Osteoblast (primary cell): Measurements from ENCODE around the gene WHAMM. TPM values are rescaled to one million over a fixed set of nuclear protein-coding genes. Genes with fewer than 3 reads are reported as not detected.

Experiments used
- DNase-seq: peaks from one replicate; pipeline ENCODE4 v3.0.0; 2011; ENCODE audit warnings: low spot score, mixed read lengths; ENCODE audit not compliant: insufficient read length; ENCODE audit errors: missing footprints
- H2AFZ ChIP-seq: 2 replicates; pipeline ENCODE4 v1.6.0; 2011; ENCODE audit warnings: mild to moderate bottlenecking, low read length
- H3K27ac ChIP-seq: 2 replicates; pipeline ENCODE4 v1.5.1; 2011; ENCODE audit warnings: mild to moderate bottlenecking, low read depth, low read length, moderate library complexity
- H3K27me3 ChIP-seq: 2 replicates; pipeline ENCODE4 v1.6.0; 2012; ENCODE audit warnings: mild to moderate bottlenecking, control low read depth, inconsistent platforms, low read length, moderate library complexity; ENCODE audit not compliant: insufficient read depth
- H3K36me3 ChIP-seq: 2 replicates; pipeline ENCODE4 v1.5.1; 2011; ENCODE audit warnings: mild to moderate bottlenecking, low read length, control low read depth, moderate library complexity; ENCODE audit not compliant: insufficient read depth
- H3K4me1 ChIP-seq: 2 replicates; pipeline ENCODE4 v1.5.1; 2011; ENCODE audit warnings: mild to moderate bottlenecking, low read length, control low read depth, moderate library complexity; ENCODE audit not compliant: insufficient read depth
- H3K4me2 ChIP-seq: 2 replicates; pipeline ENCODE4 v1.6.0; 2011; ENCODE audit warnings: mild to moderate bottlenecking, low read length; ENCODE audit not compliant: insufficient read depth
- H3K4me3 ChIP-seq: fragments of 200-600 bp; sonication (generic); 3 replicates; pipeline ENCODE4 v1.5.1; 2012; ENCODE audit warnings: mild to moderate bottlenecking, low read length, inconsistent platforms; ENCODE audit not compliant: insufficient read depth
- H3K79me2 ChIP-seq: 2 replicates; pipeline ENCODE4 v1.6.0; 2012; ENCODE audit warnings: mild to moderate bottlenecking, low read length, control low read depth, inconsistent platforms; ENCODE audit not compliant: insufficient read depth
- H3K9me3 ChIP-seq: 2 replicates; pipeline ENCODE4 v1.5.1; 2011; ENCODE audit warnings: low read depth, low read length, control low read depth
- H4K20me1 ChIP-seq: 2 replicates; pipeline ENCODE4 v1.6.0; 2012; ENCODE audit warnings: mild to moderate bottlenecking, low read length, control low read depth; ENCODE audit not compliant: insufficient read depth
- CTCF ChIP-seq: IDR thresholded peaks from 2 replicates; pipeline ENCODE4 v1.5.1; 2011; ENCODE audit warnings: mild to moderate bottlenecking, low read depth, low read length, moderate library complexity; ENCODE audit errors: extremely low read depth
- total RNA-seq: library from RNA; depleted of rRNA; stranded (reverse); fragments of >200 nt; gene quantifications from 2 replicates; pipeline ENCODE4 v1.2.3, GENCODE V29; 2012

WHAMM gene
- total RNA-seq, 1 donor, result 8.3 TPM

- Histone ChIP-seq H2AFZ (no peak overlapping the region), H3K4me3 (no peak overlapping the region), H3K4me1 (no peaks in the 10 kb centered on the region), H3K9me3 (no peaks in the 10 kb centered on the region), H3K36me3 (no peaks in the 10 kb centered on the region), H3K4me2 (no peak overlapping the region), H4K20me1 (no peaks in the 10 kb centered on the region), H3K27ac (no peak overlapping the region), H3K79me2 (no peaks in the 10 kb centered on the region), H3K27me3 (no peaks in the 10 kb centered on the region)
- TF ChIP-seq CTCF, result no peak
- DNase-seq, result no peak
These were observed 30.7 kb upstream of the WHAMM start for GRCh38 chr15:82778755-82779154.

GRCh38 chr15:82781349-82781748 lies 28.1 kb upstream of the WHAMM start:
- no peaks in the 10 kb centered on the region for H3K27me3 ChIP-seq
- no peaks in the 10 kb centered on the region for H3K36me3 ChIP-seq
- H3K79me2 ChIP-seq, result no peaks in the 10 kb centered on the region
- H3K4me2 ChIP-seq, result no peak overlapping the region
- no peak overlapping the region for H2AFZ ChIP-seq
- H4K20me1 ChIP-seq, result no peaks in the 10 kb centered on the region
- H3K4me1 ChIP-seq, result no peaks in the 10 kb centered on the region
- DNase-seq, result no peak
- H3K9me3 ChIP-seq, result no peaks in the 10 kb centered on the region
- no peak overlapping the region for H3K27ac ChIP-seq
- TF ChIP-seq CTCF, result no peak
- no peak overlapping the region for H3K4me3 ChIP-seq

- Histone ChIP-seq H3K27ac (no peak overlapping the region), H3K4me3 (no peak overlapping the region), H3K27me3 (no peaks in the 10 kb centered on the region), H3K79me2 (no peaks in the 10 kb centered on the region), H3K36me3 (no peaks in the 10 kb centered on the region), H2AFZ (no peak overlapping the region), H3K4me1 (no peaks in the 10 kb centered on the region), H4K20me1 (no peaks in the 10 kb centered on the region), H3K9me3 (no peaks in the 10 kb centered on the region), H3K4me2 (no peak overlapping the region)
- DNase-seq, result no peak
- TF ChIP-seq CTCF, result no peak
These were observed 20.9 kb upstream of the WHAMM start for GRCh38 chr15:82788496-82788895.

DNA sequence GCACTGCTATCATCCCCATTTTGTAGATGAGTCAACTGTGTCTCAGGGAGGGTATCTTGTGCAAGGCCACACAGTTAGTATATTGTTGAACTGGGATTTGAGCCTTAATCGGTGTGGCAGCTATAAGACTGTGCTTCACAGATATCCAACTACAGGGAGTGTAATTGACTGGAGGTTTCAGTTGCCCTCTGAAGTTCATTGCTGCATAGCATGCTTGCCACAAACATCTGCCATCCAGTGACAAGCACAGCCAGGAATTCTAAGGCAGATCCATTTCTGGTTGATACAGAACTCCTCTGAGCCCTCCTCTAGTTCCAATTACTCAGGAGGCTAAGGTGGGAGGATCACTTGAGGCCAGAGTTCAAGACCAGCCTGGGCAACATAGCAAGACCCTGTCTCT lies 19.9 kb upstream of the WHAMM start:
- Histone ChIP-seq H3K4me3 (no peak overlapping the region), H4K20me1 (no peaks in the 10 kb centered on the region), H2AFZ (no peak overlapping the region), H3K27ac (no peak overlapping the region), H3K4me1 (no peaks in the 10 kb centered on the region), H3K79me2 (no peaks in the 10 kb centered on the region), H3K4me2 (no peak overlapping the region), H3K27me3 (no peaks in the 10 kb centered on the region), H3K36me3 (no peaks in the 10 kb centered on the region), H3K9me3 (no peaks in the 10 kb centered on the region)
- DNase-seq, result no peak
- no peak for TF ChIP-seq CTCF
